GM23338 (cell line): ENCODE results near the gene EYS. TPM values are rescaled to one million over a fixed set of nuclear protein-coding genes. Genes with fewer than 3 reads are reported as not detected.

Source experiments
- ATAC-seq: fragments of 200-7000 bp; cut with Tn5 transposase; 3 replicates; pipeline ENCODE4 v1.9.1; 2020
- DNase-seq: peaks from one replicate; pipeline ENCODE4 v3.0.0-alpha.2; 2015; ENCODE audit warnings: low spot score
- H2AFZ ChIP-seq: fragments of 200-600 bp; sonication (generic); 2 replicates; pipeline ENCODE4 v1.8.0; 2016; ENCODE audit warnings: antibody characterized with exemption, mild to moderate bottlenecking, moderate library complexity
- H3F3A ChIP-seq: fragments of 200-600 bp; sonication (generic); replicated peaks from 2 replicates; pipeline ENCODE4 v1.8.0; 2017; ENCODE audit warnings: antibody characterized with exemption, mixed run types, low read depth
- H3K27ac ChIP-seq: fragments of 200-600 bp; sonication (generic); 2 replicates; pipeline ENCODE4 v1.6.1; 2016; ENCODE audit warnings: low read depth
- H3K27me3 ChIP-seq: fragments of 200-600 bp; sonication (generic); 2 replicates; pipeline ENCODE4 v1.8.0; 2016; ENCODE audit warnings: mild to moderate bottlenecking, mixed run types, moderate library complexity; ENCODE audit not compliant: insufficient read depth
- H3K36me3 ChIP-seq: fragments of 200-600 bp; sonication (generic); 2 replicates; pipeline ENCODE4 v1.8.0; 2016; ENCODE audit warnings: mild to moderate bottlenecking; ENCODE audit not compliant: insufficient read depth
- H3K4me1 ChIP-seq: fragments of 200-600 bp; sonication (generic); 2 replicates; pipeline ENCODE4 v1.8.0; 2016; ENCODE audit warnings: mild to moderate bottlenecking, moderate library complexity; ENCODE audit not compliant: insufficient read depth
- H3K4me2 ChIP-seq: fragments of 200-600 bp; sonication (generic); 2 replicates; pipeline ENCODE4 v1.7.1; 2017; ENCODE audit warnings: mixed run types
- H3K4me3 ChIP-seq: fragments of 200-600 bp; sonication (generic); 2 replicates; pipeline ENCODE4 v1.6.1; 2016; ENCODE audit warnings: mixed run types
- H3K79me2 ChIP-seq: fragments of 200-600 bp; sonication (generic); replicated peaks from 2 replicates; pipeline ENCODE4 v1.8.0; 2017; ENCODE audit warnings: mild to moderate bottlenecking; ENCODE audit not compliant: insufficient read depth
- H3K9me2 ChIP-seq: fragments of 200-600 bp; sonication (generic); 2 replicates; pipeline ENCODE4 v1.8.0; 2017; ENCODE audit not compliant: insufficient read depth
- H4K20me1 ChIP-seq: fragments of 200-600 bp; sonication (generic); replicated peaks from 2 replicates; pipeline ENCODE4 v1.8.0; 2017; ENCODE audit warnings: mild to moderate bottlenecking; ENCODE audit not compliant: insufficient read depth
- H3K27ac Mint-ChIP-seq: 2 replicates; pipeline ENCODE4 v1.8.0; 2020; ENCODE audit warnings: inconsistent platforms, mild to moderate bottlenecking, moderate library complexity, mixed read lengths
- H3K27me3 Mint-ChIP-seq: 3 replicates; pipeline ENCODE4 v1.8.0; 2022; ENCODE audit warnings: low read depth, mild to moderate bottlenecking, moderate library complexity, mixed read lengths, inconsistent platforms; ENCODE audit not compliant: insufficient read depth, poor library complexity
- H3K36me3 Mint-ChIP-seq: 3 replicates; pipeline ENCODE4 v1.8.0; 2021; ENCODE audit warnings: low read depth, mild to moderate bottlenecking, inconsistent platforms, moderate library complexity, mixed read lengths
- H3K4me1 Mint-ChIP-seq: 3 replicates; pipeline ENCODE4 v1.8.0; 2020; ENCODE audit warnings: mild to moderate bottlenecking, inconsistent platforms, mixed read lengths
- H3K4me3 Mint-ChIP-seq: 3 replicates; pipeline ENCODE4 v1.8.0; 2021; ENCODE audit warnings: moderate library complexity, mild to moderate bottlenecking, inconsistent platforms, mixed read lengths
- H3K9me3 Mint-ChIP-seq: 3 replicates; pipeline ENCODE4 v1.8.0; 2020; ENCODE audit warnings: moderate library complexity, mild to moderate bottlenecking, inconsistent platforms, mixed read lengths
- CREB1 ChIP-seq: fragments of 250-450 bp; sonication (Bioruptor Pico); IDR thresholded peaks from 2 replicates; pipeline ENCODE4 v1.5.0; 2020; ENCODE audit warnings: low read depth, mild to moderate bottlenecking, moderate library complexity
- CTCF ChIP-seq, 2 experiments: fragments of 200-600 bp in 1 of 2; sonication (generic) in 1 of 2; conservative IDR thresholded peaks; 2 replicates each; pipeline versions ENCODE4 v1.5.1 to v1.6.1; 2016 to 2017; ENCODE audit warnings: antibody characterized with exemption in 2 of 2, low read depth in 2 of 2, mild to moderate bottlenecking in 2 of 2, moderate library complexity in 1 of 2
- ETS1 ChIP-seq: IDR thresholded peaks from 2 replicates; pipeline ENCODE4 v1.6.1; 2016; ENCODE audit warnings: antibody characterized with exemption
- EZH2 ChIP-seq: fragments of 200-600 bp; sonication (generic); IDR thresholded peaks from one replicate; pipeline ENCODE4 v1.8.0; 2017; ENCODE audit warnings: antibody characterized with exemption, mild to moderate bottlenecking, low read depth; ENCODE audit not compliant: unreplicated experiment
- EZH2phosphoT487 ChIP-seq: fragments of 200-600 bp; sonication (generic); IDR thresholded peaks from one replicate; pipeline ENCODE4 v1.8.1; 2018; ENCODE audit warnings: antibody characterized with exemption; ENCODE audit not compliant: unreplicated experiment
- POLR2AphosphoS5 ChIP-seq: IDR thresholded peaks from 2 replicates; pipeline ENCODE4 v1.6.1; 2016; ENCODE audit warnings: antibody characterized with exemption, low read depth
- REST ChIP-seq: IDR thresholded peaks from one replicate; pipeline ENCODE4 v1.6.1; 2018; ENCODE audit warnings: antibody characterized with exemption; ENCODE audit not compliant: unreplicated experiment
- STAT1 ChIP-seq: IDR thresholded peaks from one replicate; pipeline ENCODE4 v1.6.1; 2016; ENCODE audit warnings: antibody characterized with exemption; ENCODE audit not compliant: unreplicated experiment
- ZNF114 ChIP-seq: fragments of 250-450 bp; sonication (Bioruptor Pico); IDR thresholded peaks from 2 replicates; pipeline ENCODE4 v1.5.0; 2020; ENCODE audit warnings: mild to moderate bottlenecking, moderate library complexity
- polyA plus RNA-seq: library from polyadenylated mRNA; unstranded; fragments of >200 nt; fragmentation: Nextera tagmentation; extraction: Ambion mirVana; gene quantifications from 2 replicates; pipeline ENCODE4 v1.2.1, GENCODE V29; 2016
- total RNA-seq: library from RNA; depleted of rRNA; stranded (reverse); fragments of >200 nt; shearing (Covaris generic); gene quantifications from 2 replicates; pipeline ENCODE4 v1.2.3, GENCODE V29; 2014

EYS gene
- total and polyA plus RNA-seq, 2 experiments from 2014 or later = 0.38 to 0.52 TPM

- peaks cover 41% of the 10 kb centered on the region for H3K4me1 ChIP-seq
- ATAC-seq (no peak), DNase-seq (no peak)
- H3K9me2 ChIP-seq = 0 out of 2 replicates have a peak, but pooled peaks cover 4% of the 10 kb centered on the region
- H3K27me3 ChIP-seq = no peaks in the 10 kb centered on the region
- H3K4me3 ChIP-seq = peak overlapping the region; percentile 38; the same call in 1 of the 2 replicates
- Mint-ChIP-seq H3K4me3 (no peak overlapping the region), H3K36me3 (peaks cover 19% of the 10 kb centered on the region; the same call in 2 of the 3 replicates), H3K27ac (no peak overlapping the region), H3K9me3 (peaks cover 30% of the 10 kb centered on the region), H3K4me1 (peaks cover 29% of the 10 kb centered on the region), H3K27me3 (no peaks in the 10 kb centered on the region)
- no peaks in the 10 kb centered on the region for H3K36me3 ChIP-seq
- H2AFZ ChIP-seq = peak overlapping the region; percentile 39; the same call in 1 of the 2 replicates
- peak overlapping the region; percentile 72 for H3K4me2 ChIP-seq
- peaks cover 7% of the 10 kb centered on the region for H3F3A ChIP-seq
- no peaks in the 10 kb centered on the region for H4K20me1 ChIP-seq
- H3K27ac ChIP-seq = peak overlapping the region; percentile 98
- H3K79me2 ChIP-seq = no peaks in the 10 kb centered on the region
- TF ChIP-seq ETS1 (no peak), POLR2AphosphoS5 (no peak), CTCF (conservative IDR thresholded peaks at IDR 0.05; ENCODE audit: low read depth in 2 of 2) (no peak), CREB1 (CRISPR knock-in tag) (no peak)
These were observed 136.7 kb downstream of the EYS start for GRCh38 chr6:65570340-65570739.

- H3K27me3 Mint-ChIP-seq = no peaks in the 10 kb centered on the region
- 0 out of 2 replicates have a peak, but pooled peaks cover 4% of the 10 kb centered on the region for H3K9me2 ChIP-seq
- H3K4me3 Mint-ChIP-seq = peak overlapping the region; percentile 38
- H3K4me3 ChIP-seq = peak overlapping the region; percentile 38
- H4K20me1 ChIP-seq = no peaks in the 10 kb centered on the region
- H3K36me3 Mint-ChIP-seq = peaks cover 19% of the 10 kb centered on the region; the same call in 2 of the 3 replicates
- no peak overlapping the region for H2AFZ ChIP-seq
- no peaks in the 10 kb centered on the region for H3K79me2 ChIP-seq
- no peaks in the 10 kb centered on the region for H3K36me3 ChIP-seq
- H3K27ac ChIP-seq = peak overlapping the region; percentile 98
- peaks cover 34% of the 10 kb centered on the region for H3K9me3 Mint-ChIP-seq
- DNase-seq (peak; percentile 48), ATAC-seq (peak; percentile 82)
- peaks cover 41% of the 10 kb centered on the region for H3K4me1 ChIP-seq
- H3K27ac Mint-ChIP-seq = peak overlapping the region; percentile 91
- peaks cover 7% of the 10 kb centered on the region for H3F3A ChIP-seq
- peaks cover 29% of the 10 kb centered on the region for H3K4me1 Mint-ChIP-seq
- H3K27me3 ChIP-seq = no peaks in the 10 kb centered on the region
- H3K4me2 ChIP-seq = peak overlapping the region; percentile 72
- TF ChIP-seq CREB1 (CRISPR knock-in tag) (no peak), ETS1 (no peak), STAT1 (no peak), EZH2 (no peak), CTCF (conservative IDR thresholded peaks at IDR 0.05; ENCODE audit: low read depth in 2 of 2) (no peak), REST (no peak), ZNF114 (CRISPR knock-in tag) (no peak), EZH2phosphoT487 (no peak), POLR2AphosphoS5 (no peak)
These were observed 137.5 kb downstream of the EYS start for GRCh38 chr6:65569505-65569904.
